T-helper 1 cell treated with Interleukin-12 subunit alpha and Interleukin-12 subunit beta and Interleukin-4 antibody, amounts not matched to agents 30 μg/mL and 1 μg/mL, for 36 hours (primary cell): ENCODE measurements around the gene RPS6KC1.
"Not testable (repeated sequence)": the region's sequence is repeated elsewhere in the genome, so short reads cannot be mapped to it uniquely, and the experiment has no call there.

Experiments
- H3K27ac Mint-ChIP-seq: one replicate; pipeline ENCODE4 v1.8.0; 2021; ENCODE audit warnings: mild to moderate bottlenecking, mixed read lengths
- H3K27me3 Mint-ChIP-seq: one replicate; pipeline ENCODE4 v1.8.0; 2021; ENCODE audit warnings: low read depth, mixed read lengths
- H3K36me3 Mint-ChIP-seq: one replicate; pipeline ENCODE4 v1.8.0; 2021; ENCODE audit warnings: low read depth, mixed read lengths
- H3K4me1 Mint-ChIP-seq: one replicate; pipeline ENCODE4 v1.8.0; 2021; ENCODE audit warnings: low read depth, mixed read lengths
- H3K4me3 Mint-ChIP-seq: one replicate; pipeline ENCODE4 v1.8.0; 2021; ENCODE audit warnings: mild to moderate bottlenecking, moderate library complexity, mixed read lengths
- H3K9me3 Mint-ChIP-seq: one replicate; pipeline ENCODE4 v1.8.0; 2021; ENCODE audit warnings: mixed read lengths

Gene RPS6KC1

GRCh38 chr1:213070406-213070805 lies 19.4 kb downstream of the RPS6KC1 start:
- Mint-ChIP-seq H3K4me3 (peak overlapping the region; percentile 7), H3K4me1 (peaks cover 32% of the 10 kb centered on the region), H3K9me3 (no peaks in the 10 kb centered on the region), H3K27ac (no peak overlapping the region), H3K36me3 (peaks cover 11% of the 10 kb centered on the region), H3K27me3 (no peaks in the 10 kb centered on the region)

GRCh38 chr1:213075725-213076124 lies 24.7 kb downstream of the RPS6KC1 start:
- Mint-ChIP-seq H3K36me3 (peaks cover 18% of the 10 kb centered on the region), H3K4me3 (no peak overlapping the region), H3K4me1 (peaks cover 24% of the 10 kb centered on the region), H3K27me3 (no peaks in the 10 kb centered on the region), H3K27ac (no peak overlapping the region), H3K9me3 (no peaks in the 10 kb centered on the region)

GRCh38 chr1:213082420-213083111 lies 31.5 kb downstream of the RPS6KC1 start:
- H3K36me3 Mint-ChIP-seq = peaks cover 42% of the 10 kb centered on the region
- H3K9me3 Mint-ChIP-seq = peaks cover 24% of the 10 kb centered on the region
- peak overlapping the region; percentile 82 for H3K27ac Mint-ChIP-seq
- peak overlapping the region; percentile 61 for H3K4me3 Mint-ChIP-seq
- H3K27me3 Mint-ChIP-seq = no peaks in the 10 kb centered on the region
- peaks cover 37% of the 10 kb centered on the region for H3K4me1 Mint-ChIP-seq

GRCh38 chr1:213083112-213083445 lies 32.0 kb downstream of the RPS6KC1 start:
- peak overlapping the region; percentile 82 for H3K27ac Mint-ChIP-seq
- H3K36me3 Mint-ChIP-seq = peaks cover 47% of the 10 kb centered on the region
- no peaks in the 10 kb centered on the region for H3K27me3 Mint-ChIP-seq
- peaks cover 40% of the 10 kb centered on the region for H3K4me1 Mint-ChIP-seq
- H3K4me3 Mint-ChIP-seq = peak overlapping the region; percentile 61
- H3K9me3 Mint-ChIP-seq = peaks cover 24% of the 10 kb centered on the region

GRCh38 chr1:213087911-213088310 lies 36.9 kb downstream of the RPS6KC1 start:
- H3K27ac Mint-ChIP-seq = no peak overlapping the region
- H3K4me3 Mint-ChIP-seq = no peak overlapping the region
- H3K4me1 Mint-ChIP-seq = peaks cover 39% of the 10 kb centered on the region
- H3K36me3 Mint-ChIP-seq = peaks cover 46% of the 10 kb centered on the region
- no peaks in the 10 kb centered on the region for H3K27me3 Mint-ChIP-seq
- peaks cover 20% of the 10 kb centered on the region for H3K9me3 Mint-ChIP-seq

GRCh38 chr1:213089924-213090677 lies 39.1 kb downstream of the RPS6KC1 start:
- Mint-ChIP-seq H3K4me1 (peaks cover 34% of the 10 kb centered on the region), H3K9me3 (peaks cover 2% of the 10 kb centered on the region), H3K36me3 (peaks cover 40% of the 10 kb centered on the region), H3K27me3 (no peaks in the 10 kb centered on the region), H3K27ac (peak overlapping the region; percentile 59), H3K4me3 (peak overlapping the region; percentile 25)

GRCh38 chr1:213094446-213094845 lies 43.4 kb downstream of the RPS6KC1 start:
- no peak overlapping the region for H3K27ac Mint-ChIP-seq
- peaks cover 22% of the 10 kb centered on the region for H3K36me3 Mint-ChIP-seq
- no peaks in the 10 kb centered on the region for H3K9me3 Mint-ChIP-seq

GRCh38 chr1:213095467-213095866 lies 44.4 kb downstream of the RPS6KC1 start:
- Mint-ChIP-seq H3K27ac (no peak overlapping the region), H3K4me3 (no peak overlapping the region), H3K36me3 (peaks cover 17% of the 10 kb centered on the region), H3K27me3 (no peaks in the 10 kb centered on the region), H3K9me3 (no peaks in the 10 kb centered on the region), H3K4me1 (peaks cover 16% of the 10 kb centered on the region)

More at GRCh38 chr1:213094446-213094845, 43.4 kb downstream of the RPS6KC1 start:
- Mint-ChIP-seq H3K4me3 (no peak overlapping the region), H3K27me3 (no peaks in the 10 kb centered on the region), H3K4me1 (peaks cover 24% of the 10 kb centered on the region)

GRCh38 chr1:213099682-213100399 lies 48.8 kb downstream of the RPS6KC1 start:
- Mint-ChIP-seq H3K36me3 (peaks cover 15% of the 10 kb centered on the region), H3K4me3 (no peak overlapping the region)

GRCh38 chr1:213100565-213100964 lies 49.5 kb downstream of the RPS6KC1 start:
- not testable (repeated sequence) for H3K27ac Mint-ChIP-seq, H3K9me3 Mint-ChIP-seq, H3K4me3 Mint-ChIP-seq, H3K27me3 Mint-ChIP-seq, H3K4me1 Mint-ChIP-seq
- H3K36me3 Mint-ChIP-seq = peaks cover 12% of the 10 kb centered on the region

More at GRCh38 chr1:213099682-213100399, 48.8 kb downstream of the RPS6KC1 start:
- Mint-ChIP-seq H3K9me3 (no peaks in the 10 kb centered on the region), H3K27me3 (no peaks in the 10 kb centered on the region), H3K27ac (no peak overlapping the region), H3K4me1 (peaks cover 6% of the 10 kb centered on the region)

- Mint-ChIP-seq H3K4me3 (no peak overlapping the region), H3K4me1 (no peaks in the 10 kb centered on the region), H3K27ac (no peak overlapping the region), H3K9me3 (no peaks in the 10 kb centered on the region), H3K27me3 (no peaks in the 10 kb centered on the region), H3K36me3 (peaks cover 12% of the 10 kb centered on the region)
Measured at GRCh38 chr1:213103377-213104306, 52.6 kb downstream of the RPS6KC1 start.

- no peaks in the 10 kb centered on the region for H3K27me3 Mint-ChIP-seq
- no peaks in the 10 kb centered on the region for H3K4me1 Mint-ChIP-seq
- peaks cover 12% of the 10 kb centered on the region for H3K36me3 Mint-ChIP-seq
- no peaks in the 10 kb centered on the region for H3K9me3 Mint-ChIP-seq
- no peak overlapping the region for H3K27ac Mint-ChIP-seq
- no peak overlapping the region for H3K4me3 Mint-ChIP-seq
Measured at GRCh38 chr1:213104604-213105003, 53.6 kb downstream of the RPS6KC1 start.

- no peak overlapping the region for H3K4me3 Mint-ChIP-seq
- H3K4me1 Mint-ChIP-seq = peaks cover 9% of the 10 kb centered on the region
- H3K9me3 Mint-ChIP-seq = no peaks in the 10 kb centered on the region
- no peak overlapping the region for H3K27ac Mint-ChIP-seq
- peaks cover 8% of the 10 kb centered on the region for H3K36me3 Mint-ChIP-seq
- no peaks in the 10 kb centered on the region for H3K27me3 Mint-ChIP-seq
Measured at GRCh38 chr1:213106298-213106697, 55.3 kb downstream of the RPS6KC1 start.

- Mint-ChIP-seq H3K27me3 (no peaks in the 10 kb centered on the region), H3K4me1 (peaks cover 9% of the 10 kb centered on the region), H3K9me3 (no peaks in the 10 kb centered on the region), H3K27ac (no peak overlapping the region), H3K36me3 (peaks cover 8% of the 10 kb centered on the region), H3K4me3 (no peak overlapping the region)
Measured at GRCh38 chr1:213107613-213108012, 56.6 kb downstream of the RPS6KC1 start.
